HuH-7 (cell line): ENCODE measurements around the gene TSPAN17.

ENCODE experiments used
- DNase-seq: peaks from one replicate; pipeline ENCODE4 v3.0.0; 2011; ENCODE audit warnings: low spot score

The TSPAN17 gene

GRCh38 chr5:176642675-176643490 lies 4.4 kb upstream of the TSPAN17 start:
- DNase-seq: no peak

DNA sequence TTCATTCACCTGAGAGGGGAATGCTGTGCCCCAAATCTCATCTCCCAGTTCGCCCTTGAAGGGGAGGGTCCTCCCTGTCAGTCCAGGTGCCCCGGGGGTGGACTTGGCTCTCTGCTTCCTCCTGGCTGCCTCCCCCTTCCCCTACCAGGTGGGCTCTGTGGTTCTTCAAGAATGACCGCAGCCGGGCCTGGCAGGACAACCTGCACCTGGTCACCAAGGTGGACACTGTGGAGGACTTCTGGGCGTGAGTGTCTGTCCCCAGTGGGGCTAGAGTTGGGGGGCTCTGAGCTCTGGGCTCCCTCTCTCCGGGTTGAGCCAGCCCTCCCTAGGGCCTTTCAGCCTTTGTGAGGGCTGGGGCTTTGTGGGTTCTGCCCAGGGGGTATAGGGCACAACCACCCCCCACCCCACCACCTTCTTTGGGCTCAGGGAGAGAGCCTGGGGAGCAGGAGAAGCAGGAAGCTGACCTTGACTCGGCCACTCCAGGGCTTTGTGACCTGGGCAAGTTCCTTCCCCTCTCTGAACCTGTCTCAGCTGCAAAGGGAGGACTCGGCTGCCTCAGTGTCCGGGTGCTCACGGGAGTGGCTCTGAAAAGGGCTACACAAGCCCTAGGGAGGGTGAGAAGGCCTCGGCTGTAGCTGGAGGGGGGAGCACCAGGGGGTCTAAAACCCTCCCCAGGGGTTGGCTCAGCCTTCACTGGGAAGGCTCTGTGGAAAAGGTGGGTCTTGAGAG lies 3.6 kb upstream of the TSPAN17 start:
- DNase-seq: no peak

DNA sequence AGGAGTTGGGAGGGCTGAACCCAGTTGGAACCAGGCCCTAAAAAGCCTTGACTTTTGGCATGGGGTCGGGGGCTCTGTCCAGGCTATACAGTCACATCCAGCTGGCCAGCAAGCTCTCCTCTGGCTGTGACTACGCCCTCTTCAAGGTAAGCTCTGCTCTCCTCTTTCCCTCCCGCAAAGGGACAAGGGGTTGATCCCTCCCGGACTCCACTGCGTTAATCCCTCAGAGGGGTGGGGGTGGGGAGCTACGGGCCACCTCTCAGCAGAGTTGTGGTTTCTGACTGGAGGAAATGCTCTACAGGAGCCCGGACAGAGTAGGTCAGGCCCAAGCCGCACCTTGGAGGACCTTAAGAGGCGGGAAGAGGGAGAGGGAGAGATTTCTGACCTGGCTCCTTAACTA lies 3.0 kb upstream of the TSPAN17 start:
- no peak for DNase-seq

DNA sequence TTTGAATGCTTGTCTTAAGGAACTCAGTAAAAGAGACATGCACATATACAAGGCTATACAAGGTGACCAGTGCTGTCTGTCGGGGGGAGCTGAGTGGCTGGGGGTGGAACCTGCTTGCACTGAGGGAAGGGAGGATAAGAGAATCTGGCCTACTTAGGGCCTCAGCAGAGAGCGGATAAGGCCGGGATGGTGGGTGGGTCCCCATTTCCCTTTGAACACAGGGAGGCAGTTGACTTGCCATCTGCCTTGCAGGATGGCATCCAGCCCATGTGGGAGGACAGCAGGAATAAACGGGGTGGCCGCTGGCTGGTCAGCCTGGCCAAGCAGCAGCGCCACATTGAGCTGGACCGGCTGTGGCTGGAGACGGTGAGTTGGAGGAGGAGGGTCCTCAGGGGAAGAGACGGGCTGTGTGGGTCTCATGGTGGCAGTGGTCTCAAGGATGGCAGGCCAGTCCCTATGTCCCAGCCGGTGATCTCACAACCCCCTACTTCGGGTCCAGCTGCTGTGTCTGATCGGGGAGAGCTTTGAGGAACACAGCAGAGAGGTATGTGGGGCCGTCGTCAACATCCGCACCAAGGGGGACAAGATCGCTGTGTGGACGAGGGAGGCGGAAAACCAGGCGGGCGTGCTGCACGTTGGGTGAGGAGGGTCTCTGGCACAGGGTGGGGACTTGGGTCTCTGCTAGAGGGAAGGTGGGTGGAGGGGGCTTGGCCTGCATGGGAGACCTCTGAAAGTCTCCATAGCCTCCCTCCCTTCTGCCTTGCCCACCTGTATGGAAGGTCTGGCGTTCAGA lies 2.2 kb upstream of the TSPAN17 start:
- no peak for DNase-seq

GRCh38 chr5:176646049-176646706 lies 1.1 kb upstream of the TSPAN17 start:
- no peak for DNase-seq

DNA sequence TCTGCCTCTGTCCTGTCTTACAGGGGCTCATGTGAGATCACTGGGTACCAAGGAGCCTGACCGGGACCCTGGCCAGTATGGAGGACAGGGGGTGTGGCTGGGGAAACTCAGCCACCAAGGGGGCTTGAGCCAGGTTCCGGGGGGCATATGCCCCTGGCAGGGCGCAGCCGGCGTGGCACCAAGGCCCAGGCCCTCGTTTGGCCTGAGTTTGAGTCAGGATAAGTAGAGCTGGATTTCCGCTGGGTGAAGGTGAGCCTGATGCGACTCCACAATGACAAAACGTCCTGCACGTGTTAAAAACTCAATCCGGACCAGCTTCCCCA lies 616 bp upstream of the TSPAN17 start:
- no peak for DNase-seq

DNA sequence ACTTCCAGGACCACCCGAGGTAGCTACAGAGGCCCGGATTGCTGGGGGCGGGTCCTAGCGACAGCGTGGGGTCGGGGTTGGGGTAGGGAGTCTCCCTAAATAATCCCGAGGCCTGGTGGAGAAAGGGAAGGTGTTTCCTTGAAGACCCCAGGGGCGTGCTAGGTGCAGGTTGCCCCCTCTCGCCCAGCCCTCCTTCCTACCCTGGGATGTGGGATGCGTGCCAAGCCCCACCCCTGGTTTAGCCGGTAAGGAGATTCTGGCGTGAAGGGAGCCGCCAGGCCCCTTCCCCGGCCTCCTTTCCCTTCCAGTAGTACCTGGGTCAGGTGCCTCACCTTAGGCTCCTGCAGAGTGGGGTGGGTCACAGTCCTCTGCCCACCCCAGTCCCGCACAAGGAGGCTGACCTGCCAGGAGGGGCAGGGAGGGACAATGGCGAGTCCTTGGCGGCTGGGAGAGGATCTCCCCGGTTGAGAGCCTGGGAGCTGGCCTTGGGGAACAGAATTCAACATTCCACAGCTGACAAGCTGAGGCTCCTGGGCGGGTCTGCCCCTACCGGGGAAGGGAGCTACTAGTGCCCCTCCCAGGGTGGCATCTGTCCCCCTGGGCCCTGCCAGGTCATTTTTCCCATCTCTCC lies 674 bp downstream of the TSPAN17 start:
- peak; percentile 67 for DNase-seq

DNA sequence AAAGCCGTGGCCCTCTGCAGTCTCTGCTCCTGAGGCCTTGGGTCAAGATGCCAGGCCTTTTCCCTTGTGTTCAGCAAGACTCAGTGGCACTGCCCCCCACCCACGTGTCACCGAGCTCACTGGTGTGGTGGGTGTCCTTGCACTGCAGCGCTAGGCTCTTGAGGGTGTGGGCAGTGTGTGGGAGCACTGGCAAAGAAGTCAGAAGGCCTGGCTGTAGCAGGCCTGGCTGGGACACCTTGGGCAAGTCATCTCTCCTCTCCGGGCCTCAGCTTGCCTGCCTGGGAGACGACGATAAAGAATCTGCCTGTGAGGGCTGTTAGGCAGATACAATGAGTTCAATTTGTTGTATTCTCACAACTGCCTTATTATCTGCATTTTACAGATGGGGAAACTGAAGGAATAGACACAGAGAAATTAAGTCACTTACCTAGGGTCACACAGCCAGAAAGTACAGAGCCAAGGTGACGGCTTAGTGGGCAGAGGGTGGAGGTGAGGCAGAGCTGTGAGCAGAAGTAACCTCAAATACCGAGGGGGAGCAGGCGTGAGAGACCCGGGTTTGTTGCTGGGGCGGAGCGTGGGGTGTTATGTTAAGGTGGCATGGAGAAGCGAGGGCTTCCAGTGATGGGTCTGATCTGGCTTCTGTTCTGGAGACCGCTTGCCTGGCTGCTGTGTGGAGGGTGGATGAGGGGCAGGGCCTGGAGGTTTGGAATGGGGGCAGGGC lies 1.4 kb downstream of the TSPAN17 start:
- DNase-seq: no peak

DNA sequence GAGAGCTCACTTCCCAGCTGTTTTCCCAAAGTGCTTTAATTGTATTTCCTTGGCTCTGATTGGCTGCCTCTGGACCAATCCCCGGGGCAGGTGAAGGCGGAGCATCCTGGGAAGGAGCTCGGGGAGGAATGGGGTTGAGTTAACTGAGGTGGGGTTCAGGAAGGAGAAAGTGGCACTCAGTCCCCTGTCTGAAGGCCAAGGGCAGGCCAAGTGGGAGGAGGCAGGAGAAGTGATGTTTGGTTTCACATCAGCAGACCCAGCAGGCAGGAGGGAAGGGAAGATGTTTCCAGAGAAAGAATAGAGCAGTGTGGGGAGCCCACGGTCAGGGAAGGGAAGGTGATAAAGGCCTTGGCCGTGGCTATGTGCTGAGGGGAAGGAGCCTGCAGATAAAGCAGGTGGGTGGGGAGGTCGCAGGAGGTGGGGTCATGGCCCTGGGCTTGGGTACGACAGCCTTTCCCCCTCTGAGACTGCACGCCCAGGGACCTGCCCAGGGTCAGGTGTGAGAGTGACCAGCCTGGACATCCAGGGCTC lies 3.1 kb downstream of the TSPAN17 start:
- DNase-seq: no peak

DNA sequence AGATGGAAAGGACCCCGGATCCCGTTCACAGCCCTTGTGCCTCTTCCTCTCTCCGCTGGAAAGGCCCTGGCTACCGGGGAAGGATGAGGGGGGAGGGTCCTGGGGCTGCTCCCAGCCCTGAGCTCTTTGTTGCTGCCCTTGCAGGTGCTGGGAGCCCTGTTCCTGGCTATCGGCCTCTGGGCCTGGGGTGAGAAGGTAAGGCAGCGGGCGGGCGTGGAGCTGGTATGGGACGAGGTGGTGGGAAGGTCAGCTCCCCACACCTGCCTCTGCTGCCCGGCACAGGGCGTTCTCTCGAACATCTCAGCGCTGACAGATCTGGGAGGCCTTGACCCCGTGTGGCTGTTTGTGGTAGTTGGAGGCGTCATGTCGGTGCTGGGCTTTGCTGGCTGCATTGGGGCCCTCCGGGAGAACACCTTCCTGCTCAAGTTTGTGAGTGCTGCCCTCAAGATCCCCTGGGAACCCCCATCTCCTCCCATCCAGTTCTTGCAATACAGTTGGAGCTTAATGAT lies 4.2 kb downstream of the TSPAN17 start:
- no peak for DNase-seq

- DNase-seq: no peak
Observed at GRCh38 chr5:176652136-176652535, 4.9 kb downstream of the TSPAN17 start.

GRCh38 chr5:176653401-176654385 lies 6.4 kb downstream of the TSPAN17 start:
- DNase-seq: no peak

GRCh38 chr5:176654856-176655255 lies 7.6 kb downstream of the TSPAN17 start:
- DNase-seq: no peak

DNA sequence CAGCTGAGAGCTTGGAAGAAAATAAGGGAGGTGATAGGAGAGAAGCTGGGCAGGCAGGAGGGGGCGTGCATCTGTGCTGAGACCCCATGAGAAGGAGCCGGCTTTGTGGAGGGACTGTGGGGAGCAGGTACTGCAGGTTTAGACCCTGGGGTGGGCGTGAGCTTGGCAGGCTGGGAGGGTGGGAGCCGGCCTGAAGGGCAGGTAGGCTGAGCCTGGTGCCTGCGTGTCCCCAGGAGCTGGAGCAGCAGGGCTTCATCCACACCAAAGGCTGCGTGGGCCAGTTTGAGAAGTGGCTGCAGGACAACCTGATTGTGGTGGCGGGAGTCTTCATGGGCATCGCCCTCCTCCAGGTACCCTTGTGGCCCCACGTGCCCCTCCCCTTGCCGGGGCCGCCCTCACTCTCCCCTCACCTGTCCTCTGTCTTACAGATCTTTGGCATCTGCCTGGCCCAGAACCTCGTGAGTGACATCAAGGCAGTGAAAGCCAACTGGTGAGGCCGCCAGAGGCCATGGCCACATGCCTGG lies 9.2 kb downstream of the TSPAN17 start:
- no peak for DNase-seq

DNA sequence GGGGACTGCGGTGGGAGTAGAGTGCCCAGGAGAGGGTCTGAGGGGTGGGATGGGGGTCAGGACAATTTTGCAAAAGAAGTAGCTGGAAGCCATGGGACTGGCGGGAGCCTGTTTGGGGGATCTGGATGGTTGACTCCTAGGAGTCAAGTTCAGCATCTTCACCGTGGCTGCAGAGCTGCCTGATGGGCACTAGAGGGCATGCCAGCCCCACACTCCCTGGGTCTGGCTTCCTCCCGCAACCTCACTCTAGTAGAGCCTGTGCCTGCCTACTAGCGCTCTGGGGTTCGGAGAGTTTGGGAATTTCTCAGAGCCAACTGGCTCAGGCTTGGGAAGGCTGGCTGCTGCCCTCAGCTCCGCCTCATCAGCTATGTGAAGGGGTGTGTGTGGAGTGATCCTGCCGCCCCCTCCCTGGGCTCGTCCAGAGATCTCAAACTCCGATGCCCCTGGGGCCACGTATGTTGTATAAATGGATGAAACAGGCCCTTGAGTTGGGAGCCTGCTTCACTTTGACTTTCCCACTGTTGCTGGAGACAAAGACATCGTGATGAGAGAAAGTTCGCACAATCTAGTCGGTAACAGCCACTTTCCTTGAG lies 10.8 kb downstream of the TSPAN17 start:
- DNase-seq: peak; percentile 92

- DNase-seq: no peak
Observed at GRCh38 chr5:176658817-176659511, 11.7 kb downstream of the TSPAN17 start.

DNA sequence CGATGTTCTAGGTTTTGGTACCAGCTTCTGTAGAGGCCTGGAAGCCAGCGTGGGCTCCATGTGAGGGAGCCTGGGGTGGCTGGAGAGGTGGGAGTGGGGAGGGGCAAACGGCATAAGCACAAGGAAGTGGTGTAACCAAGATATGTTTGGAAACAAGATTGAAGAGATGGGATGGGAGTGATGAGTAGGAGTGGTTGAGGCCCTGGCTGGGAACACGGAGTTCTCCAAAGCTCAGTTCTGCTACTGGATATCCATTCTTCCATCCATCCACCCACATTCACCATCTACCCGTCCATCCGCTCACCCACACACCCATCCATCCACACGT lies 12.2 kb downstream of the TSPAN17 start:
- no peak for DNase-seq

GRCh38 chr5:176659860-176660461 lies 12.7 kb downstream of the TSPAN17 start:
- DNase-seq: no peak
